Activated CD8-positive, alpha-beta T cell treated with anti-CD3 and anti-CD28 coated beads for 36 hours (primary cell): ENCODE data around the gene CDH5. TPM values are rescaled to one million over a fixed set of nuclear protein-coding genes. Genes with fewer than 3 reads are reported as not detected.

Experiments
- ATAC-seq: fragments of 200-7000 bp; cut with Tn5 transposase; one replicate; pipeline ENCODE4 v1.10.0; 2021; ENCODE audit warnings: mild to moderate bottlenecking, moderate library complexity
- CTCF ChIA-PET: fragments of 350-600 bp; sonication (Branson Sonifier 250); formaldehyde crosslinking; loops from one replicate; lab custom pipeline; 2021; ENCODE audit warnings: antibody characterized with exemption; lab: Charles Lee
- POLR2A ChIA-PET: fragments of 350-600 bp; sonication (Branson Sonifier 250); formaldehyde crosslinking; loops from one replicate; lab custom pipeline; 2021; ENCODE audit warnings: antibody characterized with exemption; lab: Charles Lee
- DNase-seq: peaks from one replicate; pipeline ENCODE4 v3.0.0-alpha.2; 2020
- H3K27ac Mint-ChIP-seq: one replicate; pipeline ENCODE4 v1.8.0; 2021; ENCODE audit warnings: mild to moderate bottlenecking, mixed read lengths
- H3K27me3 Mint-ChIP-seq: one replicate; pipeline ENCODE4 v1.8.0; 2021; ENCODE audit warnings: mixed read lengths
- H3K36me3 Mint-ChIP-seq: one replicate; pipeline ENCODE4 v1.8.0; 2021; ENCODE audit warnings: low read depth, mixed read lengths
- H3K4me1 Mint-ChIP-seq: one replicate; pipeline ENCODE4 v1.8.0; 2021; ENCODE audit warnings: low read depth, mixed read lengths
- H3K4me3 Mint-ChIP-seq: one replicate; pipeline ENCODE4 v1.8.0; 2021; ENCODE audit warnings: mild to moderate bottlenecking, moderate library complexity, mixed read lengths
- H3K9me3 Mint-ChIP-seq: one replicate; pipeline ENCODE4 v1.8.0; 2021; ENCODE audit warnings: mixed read lengths
- CTCF ChIP-seq: fragments of 200-600 bp; IDR thresholded peaks from one replicate; pipeline ENCODE4 v1.8.0; 2022; ENCODE audit warnings: antibody characterized with exemption, mild to moderate bottlenecking
- intact Hi-C: fragments of 100-400 bp; cut with micrococcal nuclease; formaldehyde crosslinking; loops from one replicate; pipeline ENCODE4 v1.10.0; 2022
- total RNA-seq, 2 experiments: library from RNA; stranded (reverse); gene quantifications; one replicate each; pipeline ENCODE4 v1.2.3, GENCODE V29; 2021

CDH5 gene
- total RNA-seq, 2 experiments from 2014 or later, result not detected

GRCh38 chr16:66402166-66402565, 35.7 kb downstream of the CDH5 start:
- ChIA-PET POLR2A (no interaction called here), CTCF (interaction anchor here (7.2 kb wide), 1 partner anchor 77 kb away, joined by 158 read pairs; no protein-coding TSS in a partner anchor)
- no peak overlapping the region for H3K27ac Mint-ChIP-seq
- H3K4me1 Mint-ChIP-seq, result peaks cover 3% of the 10 kb centered on the region
- H3K4me3 Mint-ChIP-seq, result no peak overlapping the region
- no peak for TF ChIP-seq CTCF
- DNase-seq, result no peak
- peaks cover 8% of the 10 kb centered on the region for H3K27me3 Mint-ChIP-seq
- H3K9me3 Mint-ChIP-seq, result no peaks in the 10 kb centered on the region
- ATAC-seq, result no peak
- intact Hi-C loops, result no loop called here
- H3K36me3 Mint-ChIP-seq, result no peaks in the 10 kb centered on the region

- ATAC-seq (no peak), DNase-seq (no peak)
- no peak overlapping the region for H3K27ac Mint-ChIP-seq
- peaks cover 5% of the 10 kb centered on the region for H3K4me1 Mint-ChIP-seq
- H3K27me3 Mint-ChIP-seq, result peaks cover 8% of the 10 kb centered on the region
- H3K36me3 Mint-ChIP-seq, result no peaks in the 10 kb centered on the region
- no peak for TF ChIP-seq CTCF
- POLR2A ChIA-PET, result no interaction called here
- no peaks in the 10 kb centered on the region for H3K9me3 Mint-ChIP-seq
- intact Hi-C loops, result no loop called here
- no peak overlapping the region for H3K4me3 Mint-ChIP-seq
- CTCF ChIA-PET, result interaction anchor here (7.2 kb wide), 1 partner anchor 76 kb away, joined by 158 read pairs; no protein-coding TSS in a partner anchor
These were observed 36.2 kb downstream of the CDH5 start for GRCh38 chr16:66402591-66403230.

- H3K27ac Mint-ChIP-seq, result no peak overlapping the region
- TF ChIP-seq CTCF, result no peak
- peaks cover 8% of the 10 kb centered on the region for H3K27me3 Mint-ChIP-seq
- CTCF ChIA-PET, result interaction anchor here (0.6 to 7.2 kb wide), 7 partner anchors 8 to 358 kb away, joined by 3 to 158 read pairs (median 4); no protein-coding TSS in a partner anchor
- H3K9me3 Mint-ChIP-seq, result no peaks in the 10 kb centered on the region
- peaks cover 13% of the 10 kb centered on the region for H3K4me1 Mint-ChIP-seq
- DNase-seq, result no peak
- POLR2A ChIA-PET, result no interaction called here
- H3K4me3 Mint-ChIP-seq, result no peak overlapping the region
- no peaks in the 10 kb centered on the region for H3K36me3 Mint-ChIP-seq
- intact Hi-C loops, result no loop called here
- ATAC-seq, result no peak
These were observed 37.1 kb downstream of the CDH5 start for GRCh38 chr16:66403531-66404145.

GRCh38 chr16:66405057-66405783, 38.7 kb downstream of the CDH5 start:
- no peak for TF ChIP-seq CTCF
- peaks cover 8% of the 10 kb centered on the region for H3K27me3 Mint-ChIP-seq
- H3K4me3 Mint-ChIP-seq, result no peak overlapping the region
- ATAC-seq (no peak), DNase-seq (no peak)
- no peak overlapping the region for H3K27ac Mint-ChIP-seq
- peaks cover 23% of the 10 kb centered on the region for H3K4me1 Mint-ChIP-seq
- peaks cover 5% of the 10 kb centered on the region for H3K36me3 Mint-ChIP-seq
- CTCF ChIA-PET, result interaction anchor here (0.8 to 7.2 kb wide), 17 partner anchors 9 to 333 kb away, joined by 3 to 158 read pairs (median 4); no protein-coding TSS in a partner anchor
- intact Hi-C loops, result loop anchor here (5.0 kb wide), 2 partner anchors 182 to 202 kb away; no protein-coding TSS in a partner anchor
- H3K9me3 Mint-ChIP-seq, result no peaks in the 10 kb centered on the region
- POLR2A ChIA-PET, result interaction anchor here (0.7 kb wide), 1 partner anchor 13 kb away, joined by 3 read pairs; no protein-coding TSS in a partner anchor
